Suppressor macrophage treated with lipopolysaccharide for 1 hour (primary cell): ENCODE measurements around the gene FNTB.
"Not testable (repeated sequence)": the region's sequence is repeated elsewhere in the genome, so short reads cannot be mapped to it uniquely, and the experiment has no call there.

Experiments
- DNase-seq, 3 donors: peaks; one replicate each; pipeline ENCODE4 v3.0.0-alpha.2; 2020 to 2022

FNTB gene

DNA sequence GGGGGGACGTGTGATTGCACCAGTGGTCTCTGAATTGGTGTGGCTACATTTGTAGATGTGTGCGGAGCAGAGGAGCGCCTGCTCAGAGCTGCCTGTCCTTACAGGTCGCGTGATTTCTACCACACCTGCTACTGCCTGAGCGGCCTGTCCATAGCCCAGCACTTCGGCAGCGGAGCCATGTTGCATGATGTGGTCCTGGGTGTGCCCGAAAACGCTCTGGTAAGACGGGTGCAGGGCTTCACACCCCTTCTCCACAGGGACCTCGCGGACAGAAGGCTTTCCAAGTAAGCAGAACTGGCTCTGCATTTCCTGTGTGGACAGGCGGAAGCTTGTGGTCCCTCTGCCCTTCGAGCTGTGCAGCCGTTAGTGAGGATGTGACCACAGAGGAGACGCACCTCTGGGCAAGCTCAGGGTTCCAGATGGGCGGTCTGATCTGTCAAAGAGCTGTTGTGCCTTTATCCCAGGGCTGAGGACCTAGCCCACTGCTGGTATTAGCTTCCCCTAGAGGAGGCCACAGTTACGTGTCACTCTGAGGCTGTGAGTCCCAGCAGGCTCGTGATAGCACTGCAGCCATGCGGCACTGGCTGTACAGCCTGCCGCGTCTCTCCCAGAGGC, 67.9 kb downstream of the FNTB start:
- DNase-seq = peak; percentile 42 to 51 (median 51)

DNA sequence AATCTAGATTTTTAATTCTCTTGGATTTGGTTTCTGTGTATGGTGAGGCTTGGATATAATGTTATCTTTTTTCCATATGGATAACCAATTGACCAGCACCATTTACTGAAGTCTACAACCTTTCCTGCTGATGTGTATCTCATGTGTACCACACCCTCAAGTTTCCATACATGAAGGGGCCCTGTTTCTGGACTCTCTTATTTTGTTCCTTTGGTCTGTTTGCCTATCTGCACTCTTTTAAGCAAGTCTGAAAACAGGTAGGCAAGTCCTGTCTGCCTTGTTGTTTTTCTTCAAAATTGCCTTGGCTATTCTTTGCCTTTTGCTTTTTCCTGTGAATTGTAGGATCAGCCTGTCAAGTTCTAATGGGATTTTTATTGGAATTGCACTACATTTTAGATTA, 71.0 kb downstream of the FNTB start:
- DNase-seq = no peak

DNA sequence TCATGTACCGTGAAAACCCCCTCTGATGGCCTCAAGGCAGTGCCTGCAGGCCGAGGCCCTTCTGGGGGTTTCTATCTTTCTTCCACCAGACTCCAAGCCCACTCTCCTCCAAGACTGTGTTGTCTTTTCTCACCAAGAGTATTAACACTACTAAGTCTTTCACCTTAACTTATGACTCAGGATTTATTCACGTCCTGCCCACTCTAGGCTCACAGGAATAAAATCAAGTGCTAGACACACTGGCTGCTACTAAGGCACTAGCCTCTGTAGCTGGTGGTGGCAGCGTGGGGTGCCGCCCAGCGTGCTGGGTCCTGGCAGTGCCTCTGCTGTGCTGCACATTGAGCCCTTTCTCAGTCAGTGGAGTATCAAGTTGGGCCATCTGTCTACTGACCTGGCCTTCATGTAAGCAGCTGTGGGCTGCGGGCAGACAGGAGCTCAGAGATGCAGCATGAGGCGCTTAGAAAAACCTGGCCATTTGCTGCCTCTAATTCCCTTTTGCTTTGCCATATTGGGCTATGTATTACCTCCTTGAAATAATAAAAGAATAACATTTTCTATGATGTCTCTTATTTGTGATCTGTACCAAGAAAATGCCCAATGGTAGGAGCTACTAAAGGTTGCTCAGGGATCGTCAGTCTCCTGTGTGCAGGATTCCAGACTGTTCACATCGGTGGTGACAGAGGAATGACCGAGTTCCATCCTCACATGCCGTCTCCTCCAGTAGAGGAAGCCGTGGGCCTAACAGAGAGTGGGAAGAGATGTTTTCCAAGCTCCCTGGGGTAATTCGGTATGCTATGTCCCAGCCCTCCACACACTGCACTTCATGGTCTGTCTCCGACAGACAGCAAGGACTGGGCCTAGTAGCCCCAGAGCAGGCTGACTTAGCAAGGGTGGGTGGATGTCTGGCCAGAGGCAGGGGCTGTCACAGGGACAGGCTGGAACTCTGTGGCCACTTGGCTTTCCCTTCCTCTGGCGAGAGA, 75.7 kb downstream of the FNTB start:
- DNase-seq = no peak

DNA sequence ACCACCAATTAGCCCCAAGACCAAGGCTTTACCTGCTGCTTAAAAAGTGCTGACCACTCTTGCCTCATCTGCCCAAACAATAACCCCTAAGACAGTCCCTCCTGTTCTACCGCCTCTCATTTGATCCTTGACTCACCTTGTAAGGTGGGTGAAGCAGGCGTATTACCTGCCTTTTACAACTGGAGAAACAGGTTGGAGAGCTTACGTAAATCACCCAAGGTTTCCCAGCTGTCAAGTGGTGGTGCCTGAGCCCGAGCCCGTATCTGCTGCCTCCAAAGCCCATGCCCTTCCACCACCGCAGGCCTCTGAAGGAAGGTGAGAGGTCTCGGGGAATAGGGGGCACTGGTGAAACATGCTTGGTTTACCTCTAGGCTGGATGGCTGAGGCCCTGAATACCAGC, 79.0 kb downstream of the FNTB start:
- no peak for DNase-seq

DNA sequence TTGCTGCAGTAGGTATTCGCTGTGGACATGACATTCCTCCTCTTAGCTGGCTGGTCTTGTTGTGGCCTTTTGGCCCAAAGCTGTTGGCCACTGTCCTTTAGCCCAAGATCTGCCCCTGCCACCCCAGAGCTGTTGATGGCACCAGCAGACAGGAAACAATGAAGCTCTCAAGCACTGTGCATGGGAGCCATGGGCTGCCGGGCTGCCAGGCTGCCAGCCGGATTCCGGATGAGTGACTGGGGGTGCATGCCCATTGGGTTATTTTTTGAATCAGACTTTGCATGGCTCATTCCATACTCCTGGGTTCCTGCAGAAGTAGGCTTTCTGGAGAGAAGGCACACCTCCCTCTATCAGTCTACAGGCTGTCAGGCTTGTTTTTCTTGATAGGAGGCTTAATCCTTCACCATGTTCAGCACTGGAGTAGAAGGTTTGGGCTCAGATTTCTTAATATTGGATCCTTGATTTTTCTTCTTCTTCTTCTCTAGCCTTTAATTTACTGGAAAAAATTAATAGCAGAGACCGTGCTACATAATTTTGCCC, 83.2 kb downstream of the FNTB start:
- DNase-seq = no peak

DNA sequence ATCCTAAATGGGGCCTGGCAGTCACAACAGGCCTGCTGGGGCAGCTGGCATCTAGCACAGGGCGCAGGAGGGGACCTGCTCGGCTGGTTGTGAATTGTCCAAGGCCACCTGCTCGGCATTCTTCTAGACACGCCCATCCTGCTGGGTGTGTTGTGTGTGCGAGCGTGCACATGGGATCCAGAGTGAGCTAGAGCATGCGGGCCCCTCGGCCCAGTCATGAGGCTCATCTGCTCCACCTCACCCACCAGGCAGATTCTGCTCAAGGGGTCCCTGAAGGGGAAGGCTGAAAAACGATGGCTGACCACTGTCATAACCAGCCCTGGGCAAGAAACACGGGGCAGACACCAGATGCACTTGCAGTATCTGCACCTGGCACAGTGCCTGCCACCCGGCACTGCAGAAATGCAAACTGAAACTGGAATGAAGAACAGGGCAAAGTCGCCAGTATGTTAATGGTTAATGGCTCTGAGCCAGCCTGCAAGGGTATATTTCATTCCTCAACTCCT, 83.8 kb downstream of the FNTB start:
- no peak for DNase-seq

DNA sequence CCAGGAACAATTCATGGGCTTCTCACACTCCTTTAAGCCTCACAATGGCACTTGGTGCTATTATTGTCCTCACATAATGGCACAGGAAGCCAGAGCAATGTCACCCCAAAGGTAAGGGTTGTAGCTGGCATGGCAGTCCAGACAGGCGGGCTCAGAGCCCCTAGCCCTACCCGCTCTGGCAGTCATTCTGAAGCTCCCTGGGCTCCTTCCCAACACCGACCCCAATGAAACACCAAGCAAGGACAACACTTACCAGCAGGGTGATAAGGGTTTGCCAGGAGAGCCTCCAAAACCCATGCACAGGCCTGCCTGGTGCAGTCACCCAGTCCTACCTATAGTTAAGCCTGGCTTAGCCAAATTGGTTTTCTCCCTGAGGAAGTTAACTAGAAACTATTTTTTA, 84.8 kb downstream of the FNTB start:
- no peak for DNase-seq

DNA sequence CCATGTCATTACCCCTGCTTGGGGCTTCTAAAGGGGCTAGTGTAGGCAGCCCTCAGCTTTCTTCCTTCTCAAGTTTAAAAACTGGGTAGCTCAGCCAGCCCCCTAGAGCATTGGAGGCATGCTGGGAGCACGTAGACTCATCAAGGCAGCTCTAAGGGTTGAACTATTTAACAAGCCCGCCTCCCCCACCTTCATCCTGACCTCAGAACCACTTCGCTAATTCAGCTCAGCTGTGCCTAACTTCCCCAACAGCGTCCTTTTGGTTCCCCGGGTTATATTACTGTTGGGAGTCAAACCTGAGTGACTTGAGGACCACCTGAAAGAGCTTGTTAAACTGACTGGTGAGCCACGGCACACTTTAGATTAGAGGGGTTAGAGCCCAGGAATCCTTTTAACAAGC, 85.6 kb downstream of the FNTB start:
- DNase-seq = no peak

DNA sequence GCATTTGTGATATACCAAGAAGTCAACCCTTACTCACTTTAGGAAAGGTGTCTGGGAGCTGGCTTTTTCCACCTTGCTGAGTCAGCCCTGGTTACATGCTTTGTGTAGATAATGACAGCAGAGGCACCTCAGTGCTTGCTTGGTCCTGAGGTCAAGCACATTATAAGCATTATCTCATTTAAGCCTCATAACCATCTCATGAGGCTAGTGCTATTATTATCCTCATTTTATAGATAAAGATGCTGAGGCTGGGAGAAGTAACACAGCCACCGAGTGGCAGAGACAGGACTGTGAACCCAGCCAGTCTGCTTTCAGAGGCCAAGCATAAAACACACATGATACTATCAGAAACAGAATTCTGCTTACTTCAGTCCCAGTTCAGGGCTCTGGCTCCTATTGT, 86.2 kb downstream of the FNTB start:
- DNase-seq = no peak

DNA sequence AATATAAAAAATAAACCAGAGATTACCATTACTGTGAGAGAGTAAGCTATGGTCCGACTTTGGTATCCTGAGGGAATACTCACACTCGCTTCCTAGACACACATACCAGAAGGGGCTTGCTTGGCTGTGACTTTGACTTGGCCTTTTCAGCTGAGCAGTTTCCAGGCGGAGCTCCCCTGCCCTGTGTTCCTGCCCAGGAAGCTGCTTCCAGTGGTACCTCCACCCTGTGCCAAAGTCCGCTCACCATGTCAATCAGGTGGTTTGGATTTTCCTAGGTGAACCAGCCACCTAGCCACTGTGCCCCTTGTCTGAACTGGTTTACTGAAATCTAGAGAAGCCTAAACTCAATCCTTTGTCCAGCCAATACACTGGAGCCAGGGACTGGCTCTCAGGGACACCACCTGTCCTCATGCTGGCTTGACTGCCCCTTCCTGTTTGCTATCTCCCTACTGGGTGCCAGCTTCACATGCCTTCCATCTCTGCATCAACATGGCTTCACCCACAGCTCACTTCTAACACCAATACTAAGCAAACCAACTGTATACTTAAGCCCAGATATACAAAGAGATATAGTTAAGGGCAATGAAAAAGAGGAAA, 87.0 kb downstream of the FNTB start:
- no peak for DNase-seq

DNA sequence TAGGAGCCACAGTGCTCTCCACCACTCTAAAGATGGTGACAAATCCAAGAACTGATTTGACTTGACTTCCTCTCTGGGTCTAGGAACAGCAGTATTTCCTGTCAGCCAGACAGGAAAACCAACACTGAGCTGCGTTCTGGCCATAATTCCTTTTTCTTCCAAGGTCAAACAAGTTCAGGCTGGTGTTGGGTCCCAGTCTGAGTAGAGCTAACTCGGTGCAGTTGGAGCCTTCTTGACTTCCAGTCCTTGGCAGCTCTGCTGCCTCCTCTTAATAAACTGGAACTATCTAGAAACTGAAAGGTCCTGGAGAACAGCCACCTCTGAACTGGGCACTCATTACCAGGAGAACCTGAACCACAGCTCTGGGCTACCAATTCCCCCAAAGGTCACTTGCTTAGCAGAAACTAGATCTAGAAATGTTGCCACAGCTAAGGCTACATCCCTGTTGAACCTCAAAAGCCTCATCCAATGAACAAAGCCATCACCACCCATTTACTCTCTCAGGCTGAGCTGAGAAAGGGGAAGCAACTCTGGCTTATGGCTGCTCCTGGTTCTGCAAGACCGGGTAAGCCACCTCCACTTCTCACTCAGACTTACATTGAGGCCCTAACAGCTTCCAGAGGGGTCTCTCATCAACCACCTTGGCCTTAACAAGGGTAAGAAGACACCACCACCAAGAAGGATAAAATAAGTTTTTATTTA, 87.9 kb downstream of the FNTB start:
- peak; percentile 56 to 63 (median 57) for DNase-seq

DNA sequence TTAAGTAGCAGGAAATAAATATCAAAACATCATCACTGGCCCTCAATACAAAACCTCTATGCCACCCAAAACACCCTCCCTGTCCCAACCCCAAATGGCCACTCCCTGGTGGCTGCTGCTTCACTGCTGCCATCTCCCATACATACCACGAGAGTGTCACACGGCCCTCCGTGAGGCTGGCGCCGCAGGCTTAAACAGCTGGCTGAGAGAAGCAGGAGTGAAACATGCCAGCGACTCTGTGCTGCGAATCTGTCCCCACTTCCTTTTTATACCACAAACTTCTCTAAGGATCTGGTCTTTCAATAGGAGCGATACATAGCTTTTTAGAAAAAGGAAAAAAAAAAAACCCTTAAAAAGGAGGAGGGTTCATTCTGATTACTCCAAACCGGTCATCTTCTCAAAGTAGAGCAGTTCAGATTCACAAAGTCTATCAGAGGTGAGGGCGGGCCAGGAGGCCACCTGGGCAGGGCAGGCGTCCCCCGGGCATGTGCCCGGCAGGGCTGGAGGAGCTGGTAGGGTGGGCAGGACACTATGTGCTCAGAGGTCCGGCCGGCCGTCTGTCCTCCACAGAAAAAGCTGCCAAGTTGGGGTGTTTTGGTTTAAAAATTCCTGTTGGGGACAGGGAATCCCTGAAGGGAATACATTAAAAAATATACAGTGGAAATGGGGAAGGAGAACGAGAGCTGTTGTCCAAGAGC, 89.1 kb downstream of the FNTB start:
- peak; percentile 36 to 77 (median 42) for DNase-seq

DNA sequence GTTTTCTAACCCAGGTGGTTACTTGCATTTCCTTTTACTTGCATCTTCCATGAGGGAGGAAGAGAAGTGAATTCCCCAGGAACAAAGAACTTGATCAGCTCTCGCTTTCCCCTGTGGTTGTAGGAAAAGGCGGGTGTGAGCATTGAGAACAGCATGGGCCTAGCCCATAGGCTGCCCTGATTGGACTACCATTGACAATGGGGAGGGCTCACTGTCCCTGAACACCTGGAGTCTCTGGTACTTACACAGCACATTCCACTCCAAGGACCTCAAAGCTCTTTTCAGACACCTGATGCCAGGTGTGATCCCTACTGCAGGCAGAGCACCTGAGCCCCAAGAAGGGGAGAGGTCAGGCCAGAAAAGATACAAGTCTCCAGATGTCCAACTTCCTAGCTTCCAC, 90.6 kb downstream of the FNTB start:
- DNase-seq = no peak

DNA sequence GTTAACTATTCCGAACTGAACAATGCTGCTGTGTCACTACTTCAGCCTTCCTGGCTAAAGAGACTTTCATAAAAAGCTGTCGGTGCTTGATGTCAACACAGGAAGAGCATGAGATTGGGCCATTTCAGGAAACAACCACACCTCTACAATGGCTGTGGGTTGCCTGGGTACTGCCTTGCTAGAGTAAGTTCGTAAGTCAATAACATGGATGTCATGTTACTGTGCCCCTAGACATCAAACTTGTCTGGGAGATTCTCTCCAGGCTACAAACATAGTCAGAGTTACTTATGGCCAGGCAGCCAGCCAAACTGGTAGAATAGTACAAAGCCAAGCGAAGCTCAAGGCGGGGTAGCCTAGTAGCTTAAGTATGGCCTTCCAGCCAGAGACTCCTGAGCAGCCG, 92.5 kb downstream of the FNTB start:
- peak in 1 of 3 donors; percentile 37 for DNase-seq

DNA sequence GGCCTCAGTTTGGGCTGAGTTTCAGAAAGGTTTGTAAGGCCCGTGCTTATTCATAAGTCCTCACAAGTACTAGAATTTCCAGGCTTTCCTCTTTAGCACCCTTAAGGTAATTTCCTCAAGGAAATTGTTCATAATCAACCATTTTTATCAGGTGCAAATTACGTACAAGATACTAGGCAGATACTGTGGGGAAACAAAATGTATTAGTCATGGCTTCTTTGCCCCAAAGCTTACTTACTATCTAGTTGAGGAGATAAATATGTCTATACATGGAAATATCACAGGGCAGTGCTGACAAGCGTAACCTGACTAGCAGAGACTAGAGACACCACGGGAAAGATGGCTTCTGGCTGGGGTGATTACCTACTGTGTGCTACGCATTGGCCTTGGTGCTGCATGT, 93.1 kb downstream of the FNTB start:
- peak in 2 of 3 donors; percentile 29 to 48 for DNase-seq

DNA sequence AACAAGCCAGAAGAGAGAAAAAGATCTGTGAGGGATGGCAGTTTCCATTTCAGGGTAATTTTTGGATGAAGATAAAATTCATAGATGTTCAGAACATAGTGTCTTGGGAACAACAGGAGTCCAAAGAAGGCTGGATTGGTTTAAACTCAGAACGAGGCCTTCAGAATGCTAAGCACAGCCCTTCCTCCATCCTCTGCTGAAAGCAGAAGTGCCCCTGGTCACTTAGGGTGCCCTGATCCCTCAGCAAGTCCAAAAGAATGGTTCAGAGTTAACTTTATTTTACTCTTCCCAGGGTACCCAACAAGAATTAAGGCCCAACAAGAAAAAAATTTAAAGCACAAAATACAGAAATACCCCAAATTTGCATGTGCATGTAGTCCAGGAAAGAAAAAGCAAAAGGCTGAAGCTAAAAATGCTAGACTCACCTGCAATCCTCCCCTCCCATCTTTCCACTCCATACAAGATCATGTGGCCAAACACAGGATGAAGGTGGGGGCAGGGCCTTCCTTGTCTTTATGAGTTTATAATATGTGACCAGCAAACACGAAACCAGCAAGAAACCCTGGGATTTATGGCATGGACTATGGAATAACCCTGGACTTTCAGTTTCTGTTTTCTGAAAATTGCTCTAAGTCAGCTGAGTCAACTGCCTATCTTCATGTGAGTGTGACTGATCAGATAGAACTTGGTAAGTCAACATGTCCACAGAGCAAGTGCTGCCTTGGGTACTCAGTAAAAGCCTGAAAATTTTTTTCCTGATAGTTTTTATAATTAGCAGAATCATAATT, 94.5 kb downstream of the FNTB start:
- DNase-seq = peak; percentile 75 to 93 (median 84)

DNA sequence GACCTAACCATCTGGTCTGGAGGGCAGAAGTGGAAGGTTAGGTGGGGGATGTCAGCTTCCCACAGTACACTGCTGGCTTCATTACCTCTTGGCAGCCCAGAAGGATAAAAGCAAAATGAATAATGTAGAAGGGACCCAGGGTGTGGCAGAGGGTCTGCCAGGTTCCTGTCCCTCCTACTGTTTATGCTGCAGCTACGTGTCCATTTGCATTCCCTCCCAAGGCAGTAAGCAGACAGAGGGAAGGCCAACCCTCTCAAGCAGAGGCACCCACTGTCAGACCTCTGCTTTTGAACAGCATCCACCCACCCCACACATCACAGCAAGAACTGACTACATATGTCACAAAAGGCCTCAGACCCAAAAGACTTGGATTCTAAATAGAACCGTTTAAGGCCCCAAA, 96.2 kb downstream of the FNTB start:
- no peak for DNase-seq

DNA sequence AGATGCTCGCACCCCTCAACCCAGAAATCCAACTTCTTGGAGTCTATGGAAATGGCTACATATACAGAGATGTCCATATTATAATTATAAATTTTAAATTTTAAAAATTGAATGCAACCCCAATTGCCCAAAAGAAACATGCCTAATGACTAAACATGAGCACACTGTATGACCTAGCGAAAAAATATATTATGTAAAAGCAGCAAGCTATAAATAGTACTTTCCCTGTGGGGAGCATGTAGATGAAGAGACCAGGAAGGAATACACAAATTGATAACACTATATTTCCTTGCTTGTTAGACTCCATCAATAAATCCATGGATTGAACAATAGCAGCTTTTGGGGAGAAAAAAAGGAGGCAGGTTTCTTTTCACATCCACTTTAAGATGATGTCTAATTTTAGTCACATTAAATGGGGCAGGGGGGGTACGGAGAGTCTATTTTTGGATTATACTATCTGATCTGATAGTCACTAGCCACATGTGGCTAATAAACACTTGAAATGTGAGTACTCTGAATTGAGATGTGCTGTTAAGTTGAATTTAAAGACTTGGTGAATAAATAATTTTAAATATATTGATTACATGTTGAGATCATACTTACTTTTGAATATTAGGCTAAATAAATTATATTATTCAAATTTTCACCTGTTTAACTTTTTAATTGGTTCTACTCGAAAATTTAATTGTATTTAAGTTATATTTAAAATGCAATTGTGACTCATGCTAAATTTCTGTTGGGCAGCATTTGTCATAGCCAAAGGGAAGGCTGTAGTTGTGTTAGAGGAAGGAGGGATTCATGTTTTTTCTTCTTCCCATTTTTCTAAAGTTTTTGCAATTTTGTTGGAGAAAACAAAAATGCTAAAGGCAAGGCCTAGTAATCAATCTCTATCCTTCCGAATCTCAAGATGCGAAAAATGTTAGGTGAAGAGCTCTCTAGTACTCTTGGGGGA, 98.1 kb downstream of the FNTB start:
- peak; percentile 25 to 53 (median 53) for DNase-seq

DNA sequence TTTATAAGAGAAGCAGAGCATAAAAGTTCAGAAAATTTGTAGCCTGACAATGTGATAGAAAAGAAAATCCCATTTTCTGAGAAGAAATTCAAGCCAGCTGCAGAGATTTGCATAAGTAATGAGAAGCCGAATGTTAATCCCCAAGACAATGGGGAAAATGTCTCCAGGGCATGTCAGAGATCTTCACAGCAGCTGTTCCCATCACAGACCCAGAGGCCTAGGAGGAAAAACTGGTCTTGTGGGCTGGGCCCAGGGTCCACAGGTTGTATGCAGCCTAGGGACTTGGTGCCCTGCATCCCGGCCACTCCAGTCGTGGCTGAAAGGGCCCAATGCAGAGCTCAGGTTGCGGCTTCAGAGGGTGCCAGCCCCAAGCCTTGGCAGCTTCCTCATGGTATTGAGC, 100.0 kb downstream of the FNTB start:
- not testable (repeated sequence) for DNase-seq

DNA sequence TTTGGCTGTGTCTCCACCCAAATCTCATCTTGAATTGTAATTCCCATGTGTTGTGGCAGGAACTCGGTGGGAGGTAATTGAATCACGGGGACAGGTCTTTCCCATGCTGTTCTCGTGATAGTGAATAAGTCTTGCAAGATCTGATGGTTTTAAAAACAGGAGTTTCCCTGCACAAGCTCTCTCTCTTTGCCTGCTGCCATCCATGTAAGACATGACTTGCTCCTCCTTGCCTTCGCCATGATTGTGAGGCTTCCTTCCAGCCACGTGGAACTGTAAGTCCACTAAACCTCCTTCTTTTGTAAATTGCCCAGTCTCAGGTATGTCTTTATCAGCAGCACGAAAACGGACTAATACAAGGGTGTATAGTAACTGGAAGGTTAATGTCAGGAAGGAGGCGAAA, 101.1 kb downstream of the FNTB start:
- not testable (repeated sequence) for DNase-seq
